Activated T-cell treated with anti-CD3 and anti-CD28 coated beads, Interleukin-2, amount 50 U/mL, for 1 hour (primary cell): ENCODE results near the gene CYB5R4.
"Not testable (repeated sequence)": the region's sequence is repeated elsewhere in the genome, so short reads cannot be mapped to it uniquely, and the experiment has no call there.

Experiments
- DNase-seq: peaks from one replicate; pipeline ENCODE4 v3.0.0-alpha.2; 2020

Gene CYB5R4

DNA sequence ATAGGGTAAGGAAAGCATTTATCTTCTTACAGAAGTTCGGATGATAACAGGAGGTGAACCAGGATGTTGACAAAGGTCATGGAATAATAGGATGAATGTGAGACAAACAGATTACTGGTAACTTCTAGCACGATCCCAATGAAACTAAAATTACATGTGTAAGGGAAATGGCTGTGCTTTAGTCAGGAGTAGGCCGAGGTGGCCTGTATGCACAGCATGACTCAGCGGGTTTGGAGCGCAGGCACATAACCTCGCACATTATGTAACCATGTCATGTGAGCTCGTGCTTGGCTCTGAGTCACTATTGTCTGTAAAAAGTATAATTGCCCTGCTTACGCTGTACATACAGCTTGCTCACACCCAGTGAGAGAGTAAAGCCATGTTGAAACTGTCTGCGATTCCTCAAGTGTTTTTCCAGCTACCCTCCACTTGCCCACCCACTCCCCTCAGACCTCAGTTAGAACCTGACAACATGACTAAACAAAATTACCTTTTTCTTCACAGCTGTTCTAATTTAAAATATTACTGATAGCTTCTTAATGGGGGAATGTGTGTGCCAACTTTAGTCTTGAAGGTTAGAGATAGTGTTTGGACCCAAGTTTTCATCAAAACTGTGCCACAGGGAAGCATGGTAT, 8.2 kb downstream of the CYB5R4 start:
- DNase-seq: no peak

DNA sequence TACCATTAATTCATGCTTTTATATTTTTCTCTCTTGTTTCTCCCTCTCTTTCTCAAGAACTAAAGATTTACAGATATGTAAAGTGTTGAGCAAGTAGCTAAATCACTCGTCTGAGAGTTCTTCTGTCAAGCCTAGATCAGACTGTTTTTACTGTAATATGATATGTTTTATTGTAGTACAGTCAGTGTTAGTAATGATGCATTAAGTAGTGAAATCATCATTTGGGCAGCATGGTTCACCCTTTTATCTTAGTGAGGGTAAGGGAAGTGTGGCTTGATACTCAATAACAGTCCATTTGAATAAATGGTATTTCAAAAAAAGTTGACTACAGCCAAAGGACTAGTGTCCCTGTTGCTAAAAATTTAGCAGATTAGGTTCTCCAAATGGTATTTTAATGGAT, 9.2 kb downstream of the CYB5R4 start:
- DNase-seq: no peak

GRCh38 chr6:83870649-83871048, 11.2 kb downstream of the CYB5R4 start:
- DNase-seq: no peak

- no peak for DNase-seq
Measured at GRCh38 chr6:83872386-83873118, 13.1 kb downstream of the CYB5R4 start.

- DNase-seq: no peak
Measured at GRCh38 chr6:83873869-83874268, 14.4 kb downstream of the CYB5R4 start.

DNA sequence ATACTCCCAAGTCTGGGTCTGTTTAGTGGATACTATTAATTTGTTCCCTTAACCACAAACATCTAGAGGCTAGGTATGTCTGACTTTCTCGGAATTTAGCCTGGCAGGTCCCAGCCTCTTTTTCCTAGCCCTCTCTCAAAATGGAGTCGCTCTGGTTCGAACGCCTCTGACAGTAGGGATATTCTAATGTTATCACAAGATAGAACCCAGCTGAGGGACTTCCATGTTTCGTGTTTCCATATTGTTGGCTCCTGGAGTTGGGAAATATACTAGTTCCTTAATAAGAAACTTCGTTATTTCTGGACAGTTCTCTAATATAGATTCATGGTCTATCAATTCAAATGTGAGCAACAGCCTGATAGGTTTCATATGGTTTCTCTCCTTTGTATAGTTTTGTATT, 16.4 kb downstream of the CYB5R4 start:
- DNase-seq: no peak

GRCh38 chr6:83878902-83879644, 19.6 kb downstream of the CYB5R4 start:
- no peak for DNase-seq

GRCh38 chr6:83879746-83880145, 20.3 kb downstream of the CYB5R4 start:
- DNase-seq: no peak

DNA sequence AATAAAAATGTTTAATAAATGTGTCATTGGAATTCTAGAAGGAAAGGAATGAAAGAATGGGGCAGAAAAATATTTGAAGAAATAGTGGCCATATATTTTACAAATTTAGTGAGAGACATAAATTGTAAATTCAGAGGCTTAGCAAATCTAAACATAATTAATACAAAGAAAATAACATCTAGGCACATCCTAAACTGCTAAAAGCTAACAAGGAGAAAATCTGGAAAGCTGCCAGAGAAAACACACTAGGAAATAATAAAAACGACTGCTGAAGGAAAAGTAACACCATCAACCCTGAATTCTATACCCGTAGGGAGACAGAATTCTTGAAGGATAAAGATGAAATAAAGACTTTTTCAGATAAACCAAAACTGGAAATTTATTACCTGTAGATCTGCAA, 23.8 kb downstream of the CYB5R4 start:
- DNase-seq: no peak

- DNase-seq: no peak
Measured at GRCh38 chr6:83884523-83884922, 25.0 kb downstream of the CYB5R4 start.

- no peak for DNase-seq
Measured at GRCh38 chr6:83885984-83886383, 26.5 kb downstream of the CYB5R4 start.

DNA sequence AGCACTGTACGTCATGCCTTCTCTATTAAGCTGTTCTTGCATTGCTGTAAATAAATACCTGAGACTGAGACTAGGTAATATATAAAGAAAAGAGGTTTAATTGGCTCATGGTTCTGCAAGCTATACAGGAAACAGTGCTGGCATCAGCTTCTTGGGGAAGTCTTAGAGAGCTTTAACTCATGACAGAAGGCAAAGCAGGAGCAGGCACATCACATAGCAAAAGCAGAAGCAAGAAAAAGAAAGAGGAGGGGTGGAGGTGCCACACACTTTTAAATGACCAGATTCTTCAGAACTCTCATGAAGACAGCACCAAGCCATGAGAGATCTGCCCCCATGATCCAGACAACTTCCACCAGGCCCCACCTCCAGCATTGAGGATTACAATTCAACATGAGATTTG, 30.1 kb downstream of the CYB5R4 start:
- DNase-seq: no peak

DNA sequence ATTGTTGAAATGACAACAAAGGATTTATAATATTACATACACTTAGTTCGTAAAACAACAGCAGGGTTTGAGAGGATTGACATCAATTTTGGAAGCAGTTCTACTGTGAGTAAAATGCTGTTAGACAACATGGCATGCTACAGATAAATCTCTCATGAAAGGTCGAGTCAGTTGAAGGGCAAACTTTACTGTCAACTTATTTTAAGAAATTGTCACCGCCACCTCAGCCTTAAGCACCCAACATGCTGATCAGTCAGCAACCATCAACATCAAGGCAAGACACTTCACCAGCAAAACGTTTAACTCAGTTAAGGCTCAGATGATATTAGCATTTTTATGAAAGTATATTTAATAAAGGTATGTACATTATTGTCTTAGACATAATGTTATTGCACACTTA, 31.0 kb downstream of the CYB5R4 start:
- no peak for DNase-seq

DNA sequence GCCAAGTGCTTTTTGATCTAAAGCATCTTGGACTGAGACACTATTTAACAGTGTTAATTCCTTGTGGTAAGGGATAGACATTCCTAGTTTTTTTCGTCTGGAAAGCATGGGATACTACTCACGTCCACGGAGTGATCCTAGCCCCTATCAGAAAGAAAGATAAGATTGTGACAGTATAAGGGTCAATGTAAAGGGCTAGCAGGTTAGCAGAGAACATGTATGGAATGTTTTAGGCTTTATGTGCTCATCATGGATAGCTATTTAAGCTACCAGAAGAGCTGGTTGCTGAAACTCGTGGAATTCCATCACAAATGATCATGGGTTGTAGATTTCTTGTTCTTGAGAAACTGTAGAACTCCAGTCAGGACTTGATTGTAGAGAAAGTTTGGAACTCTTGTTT, 32.1 kb downstream of the CYB5R4 start:
- DNase-seq: no peak

DNA sequence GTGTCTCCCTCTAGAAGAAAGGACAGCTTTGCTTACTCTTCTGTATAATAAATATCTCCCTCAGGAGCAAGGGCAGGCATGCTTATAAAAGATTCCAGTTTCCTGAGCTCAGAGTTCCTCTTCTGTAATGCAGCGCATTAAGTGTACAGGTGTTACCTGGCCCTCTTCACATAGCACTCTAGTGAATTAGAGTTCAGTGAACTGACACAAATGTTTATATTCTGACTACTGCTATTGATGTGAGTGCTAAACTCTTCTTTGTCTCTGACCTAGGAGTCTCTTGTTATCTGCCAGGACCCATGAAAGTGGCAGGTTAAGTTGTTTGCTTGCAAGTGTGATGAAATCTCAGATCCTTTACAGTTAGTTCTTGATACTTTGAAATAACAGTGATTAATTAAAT, 33.5 kb downstream of the CYB5R4 start:
- DNase-seq: no peak

- DNase-seq: not testable (repeated sequence)
Measured at GRCh38 chr6:83897094-83897493, 37.6 kb downstream of the CYB5R4 start.

- no peak for DNase-seq
Measured at GRCh38 chr6:83901624-83902023, 42.1 kb downstream of the CYB5R4 start.

GRCh38 chr6:83904395-83904794, 44.9 kb downstream of the CYB5R4 start:
- DNase-seq: no peak

DNA sequence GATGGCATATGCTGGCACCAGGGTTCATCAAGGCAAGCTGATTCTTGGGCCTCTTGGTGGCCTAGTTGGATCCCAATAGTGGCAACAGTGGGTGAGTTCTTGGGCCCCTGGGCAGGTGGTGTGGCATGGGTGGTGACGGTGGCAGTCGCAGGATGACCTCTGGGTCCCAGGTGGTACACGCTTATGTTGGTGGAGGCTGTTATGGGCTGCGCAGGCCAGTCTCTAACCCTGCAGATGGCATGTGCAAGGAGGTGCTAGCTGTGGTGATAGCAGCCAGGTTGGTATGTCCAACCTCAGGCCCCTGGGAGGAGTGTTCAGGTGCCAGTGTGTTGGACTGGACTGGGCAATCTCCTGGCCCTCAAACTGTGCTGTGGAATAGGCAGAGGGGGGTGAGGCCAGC, 46.2 kb downstream of the CYB5R4 start:
- no peak for DNase-seq

- not testable (repeated sequence) for DNase-seq
Measured at GRCh38 chr6:83907623-83908390, 48.3 kb downstream of the CYB5R4 start.

DNA sequence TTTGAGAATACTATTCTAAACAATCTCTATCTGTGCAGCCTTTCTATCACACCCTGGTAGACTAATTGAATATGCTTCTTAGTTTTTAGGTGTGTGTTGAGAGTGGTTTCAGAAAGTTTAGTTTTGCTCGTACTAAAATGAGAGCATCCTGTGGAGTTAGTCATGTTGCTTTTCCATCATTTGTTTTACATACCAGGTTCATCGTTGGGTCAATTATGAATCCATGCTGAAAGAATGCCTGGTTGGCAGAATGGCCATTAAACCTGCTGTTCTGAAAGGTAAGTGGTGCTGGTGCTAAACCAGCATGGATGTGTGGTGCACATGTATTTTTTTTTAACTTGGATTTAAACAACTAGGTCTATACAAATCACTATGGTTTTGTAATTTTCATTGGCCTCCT, 49.3 kb downstream of the CYB5R4 start:
- no peak for DNase-seq

DNA sequence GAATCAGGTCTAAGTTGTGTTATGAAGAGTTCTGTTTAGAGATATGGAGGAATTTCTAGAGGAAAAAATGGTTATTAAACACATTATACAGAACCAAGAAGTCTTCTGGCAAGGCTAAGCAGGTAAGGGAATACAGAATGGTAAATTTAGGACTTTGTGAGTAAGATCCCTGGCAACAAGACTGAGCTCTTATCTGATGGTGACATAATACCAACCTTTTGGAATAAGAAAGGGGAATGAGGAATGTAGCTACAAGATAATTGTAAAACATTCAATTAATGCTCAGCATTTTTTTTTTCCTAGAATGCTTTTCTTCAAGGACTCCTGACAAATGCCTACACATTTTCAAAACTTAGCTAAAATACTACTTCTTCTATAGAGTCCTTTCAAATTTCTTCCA, 51.8 kb downstream of the CYB5R4 start:
- no peak for DNase-seq

DNA sequence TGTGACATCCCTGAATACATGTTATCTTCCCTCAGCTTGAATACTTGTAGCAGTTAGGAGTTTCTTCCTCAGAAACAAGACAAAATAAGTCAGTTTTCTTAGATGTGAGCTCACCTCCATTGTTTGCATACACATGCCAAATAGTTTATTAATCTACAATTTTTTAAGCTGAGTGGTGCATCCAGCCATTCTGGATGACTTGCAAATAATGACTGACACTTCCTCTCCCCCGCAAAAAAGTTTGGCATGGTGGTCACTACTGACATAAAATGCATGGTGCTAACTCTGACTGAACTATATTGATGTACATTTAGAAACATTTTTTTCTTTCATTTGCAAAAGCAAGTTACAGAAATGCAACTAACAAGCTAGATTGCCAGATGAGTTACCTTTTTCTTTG, 55.5 kb downstream of the CYB5R4 start:
- no peak for DNase-seq
